Activated T-cell treated with anti-CD3 and anti-CD28 coated beads for 48 hours (primary cell): ENCODE data around the gene GPR65.

Experiments
- DNase-seq: peaks from one replicate; pipeline ENCODE4 v3.0.0-alpha.2; 2020; ENCODE audit warnings: low read depth

Gene GPR65, protein sequence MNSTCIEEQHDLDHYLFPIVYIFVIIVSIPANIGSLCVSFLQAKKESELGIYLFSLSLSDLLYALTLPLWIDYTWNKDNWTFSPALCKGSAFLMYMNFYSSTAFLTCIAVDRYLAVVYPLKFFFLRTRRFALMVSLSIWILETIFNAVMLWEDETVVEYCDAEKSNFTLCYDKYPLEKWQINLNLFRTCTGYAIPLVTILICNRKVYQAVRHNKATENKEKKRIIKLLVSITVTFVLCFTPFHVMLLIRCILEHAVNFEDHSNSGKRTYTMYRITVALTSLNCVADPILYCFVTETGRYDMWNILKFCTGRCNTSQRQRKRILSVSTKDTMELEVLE

DNA sequence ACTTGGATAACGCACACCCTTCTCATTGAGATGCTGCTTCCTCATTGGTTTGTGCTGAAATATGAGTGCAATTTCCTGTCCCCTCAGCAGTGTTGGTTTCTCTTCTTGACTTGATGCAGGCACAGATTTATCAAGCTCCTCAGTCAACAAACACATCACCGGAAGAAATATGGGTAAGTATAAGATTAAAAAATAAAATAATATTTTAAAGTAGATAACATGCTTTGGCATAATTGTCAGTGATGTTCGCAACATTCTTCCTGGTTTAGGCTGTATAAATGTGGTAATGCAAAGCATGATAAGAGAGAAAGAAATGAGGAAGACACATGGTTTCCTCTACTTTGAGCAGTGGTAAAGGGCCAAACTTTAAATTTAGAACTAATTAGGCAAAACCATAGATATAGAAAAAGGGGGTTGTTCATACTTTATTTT lies at the start of gene GPR65:
GPR65 (plus strand) TSS at position 86 of the 432 bp plus-strand sequence. CDS start 5,713 bp downstream, outside the sequence.
- no peak for DNase-seq

- no peak for DNase-seq
Measured at GRCh38 chr14:87955501-87955900, 49.4 kb upstream of the GPR65 start.

GRCh38 chr14:87960013-87960787 lies 44.7 kb upstream of the GPR65 start:
- DNase-seq = no peak

DNA sequence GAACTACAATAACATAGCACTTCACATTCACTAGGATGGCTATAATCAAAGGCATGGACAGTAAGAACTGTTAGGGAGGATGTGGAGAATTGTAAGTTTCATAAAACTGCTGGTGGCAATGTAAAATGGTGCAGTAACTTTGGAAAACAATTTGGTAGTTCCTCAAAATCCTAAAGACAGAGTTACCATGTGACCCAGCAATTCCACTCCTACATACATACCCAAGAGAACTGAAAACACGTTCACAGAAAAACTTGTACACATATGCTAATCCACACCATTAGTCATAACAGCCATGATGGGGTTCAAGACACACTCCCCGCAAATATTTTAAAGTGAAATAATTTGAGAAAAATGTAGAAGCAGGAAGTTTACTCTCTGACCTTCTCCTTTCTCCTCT lies 43.7 kb upstream of the GPR65 start:
- DNase-seq = no peak

GRCh38 chr14:87966816-87967215 lies 38.1 kb upstream of the GPR65 start:
- no peak for DNase-seq

- no peak for DNase-seq
Measured at GRCh38 chr14:87967496-87967895, 37.4 kb upstream of the GPR65 start.

DNA sequence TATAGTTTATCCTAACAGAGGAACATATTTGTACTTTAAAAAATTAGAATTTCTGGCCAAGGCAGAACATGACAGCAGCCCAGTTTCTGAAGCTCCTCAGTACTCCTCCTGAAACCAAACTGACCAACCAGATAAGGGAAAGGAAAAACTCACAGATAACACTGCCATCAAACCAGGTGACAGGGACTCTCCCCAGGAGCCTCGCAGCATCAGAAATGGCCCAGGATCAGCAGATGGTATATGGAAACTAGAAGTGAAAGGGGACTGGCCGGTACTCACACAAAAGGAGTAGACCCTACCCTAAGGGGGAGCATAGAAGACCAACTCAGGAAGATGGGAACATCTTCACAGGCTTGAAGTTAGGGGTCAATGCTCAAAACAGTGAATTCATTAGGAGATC lies 33.9 kb upstream of the GPR65 start:
- no peak for DNase-seq

- DNase-seq = no peak
Measured at GRCh38 chr14:87975636-87976035, 29.3 kb upstream of the GPR65 start.

DNA sequence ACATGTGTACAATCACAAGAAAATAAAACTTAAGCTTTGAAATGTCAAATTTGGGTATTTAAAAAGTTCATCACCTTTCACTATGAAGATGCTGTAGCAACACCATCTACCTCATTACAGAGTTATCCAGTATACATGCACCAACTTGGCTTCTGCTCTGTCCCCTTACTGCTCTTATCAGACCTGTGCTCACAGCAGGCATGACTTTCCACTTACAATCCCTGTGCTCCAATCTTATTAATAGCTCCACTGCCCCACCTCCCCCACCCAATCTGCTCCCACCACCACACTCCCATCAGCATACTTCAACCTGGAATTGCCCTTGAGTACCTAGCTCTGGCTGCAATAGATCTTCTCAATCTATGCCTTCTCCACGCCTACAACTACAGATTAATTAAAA lies 25.2 kb upstream of the GPR65 start:
- DNase-seq = no peak

- no peak for DNase-seq
Measured at GRCh38 chr14:87989221-87989955, 15.5 kb upstream of the GPR65 start.

DNA sequence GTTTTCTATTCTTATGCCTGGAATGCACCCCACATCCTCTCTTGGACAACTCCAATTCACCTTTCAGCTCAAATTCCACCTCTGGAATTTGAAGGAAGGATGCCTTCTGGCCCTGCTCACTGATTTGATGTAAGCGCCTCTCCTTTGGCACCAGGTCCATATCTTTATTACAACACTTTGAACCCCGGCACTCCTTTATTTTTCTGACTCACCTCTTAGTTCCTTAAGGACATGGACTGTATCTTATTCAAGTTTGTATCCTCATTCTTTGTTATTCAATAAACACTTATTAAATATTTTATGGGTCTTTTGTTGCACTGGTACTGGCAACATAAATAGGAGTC lies 15.0 kb upstream of the GPR65 start:
- no peak for DNase-seq

DNA sequence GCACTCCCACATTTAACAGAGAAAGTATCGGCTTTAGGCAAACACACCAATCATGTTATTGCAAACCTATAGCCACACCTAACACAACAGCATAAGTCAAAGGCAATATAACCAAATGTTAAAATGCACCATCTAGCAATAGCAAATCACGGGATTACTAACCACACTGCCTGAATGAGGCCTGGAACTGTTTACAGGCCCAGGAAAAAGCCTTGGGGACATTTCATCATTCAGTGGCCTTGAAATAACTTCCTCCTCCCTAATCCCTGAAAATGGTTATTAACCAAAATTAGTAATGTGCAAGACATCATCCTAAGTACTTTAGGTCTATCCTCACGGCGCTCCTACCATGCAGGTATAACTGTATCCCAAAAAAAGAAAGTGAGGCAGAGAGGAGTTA lies 14.3 kb upstream of the GPR65 start:
- DNase-seq = no peak

GRCh38 chr14:87992346-87992717 lies 12.6 kb upstream of the GPR65 start:
- DNase-seq = no peak

DNA sequence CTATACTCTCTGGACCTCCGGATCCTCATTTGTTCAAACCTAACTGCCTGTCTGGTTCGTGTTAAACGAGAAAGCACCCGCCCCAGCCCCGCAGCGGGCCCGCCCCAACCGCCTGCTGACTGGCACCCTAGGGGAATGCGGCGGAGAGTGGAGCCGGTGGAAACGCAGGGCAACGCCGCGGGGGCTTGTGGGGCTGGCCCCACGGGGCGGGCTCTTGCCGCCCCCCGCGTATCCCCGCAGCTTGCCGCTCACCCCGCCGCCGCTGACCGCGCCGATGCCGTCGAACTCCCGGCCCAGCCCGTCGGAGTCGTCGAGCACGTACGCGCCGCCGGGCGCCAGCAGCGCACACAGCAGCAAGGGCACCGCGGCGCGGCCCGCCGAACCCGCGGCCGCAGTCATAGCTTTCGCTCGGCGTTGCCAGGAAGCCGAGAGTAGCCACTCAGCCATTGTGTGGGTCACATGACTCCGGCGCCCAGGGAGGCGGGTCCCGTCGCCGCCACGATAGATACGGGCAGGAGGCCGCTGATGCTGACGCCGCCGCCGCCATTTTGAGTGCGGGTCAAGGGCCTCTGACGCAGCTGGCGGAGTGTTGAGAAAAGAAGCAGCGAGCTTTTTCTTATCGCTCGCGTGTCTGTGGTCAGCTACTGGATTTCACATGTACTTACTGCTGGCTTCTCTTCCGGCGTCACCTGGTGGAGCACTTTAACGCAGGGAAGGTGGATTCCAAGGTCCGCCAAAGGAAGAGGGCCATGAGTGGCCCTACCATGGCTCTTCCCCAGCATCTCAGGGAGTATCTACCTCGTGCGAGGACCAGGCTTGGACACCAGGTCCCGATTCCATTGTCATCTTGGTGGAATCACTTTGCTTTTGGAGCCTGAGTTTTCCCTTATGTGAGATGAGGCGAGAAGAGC lies 12.0 kb upstream of the GPR65 start, which contains the start of gene GALC:
GALC (minus strand) TSS at position 465 of the 911 bp plus-strand sequence; CDS start at position 447, 18 bp downstream.
- peak; percentile 94 for DNase-seq

- peak; percentile 12 for DNase-seq
Measured at GRCh38 chr14:87994974-87995373, 10.0 kb upstream of the GPR65 start.

DNA sequence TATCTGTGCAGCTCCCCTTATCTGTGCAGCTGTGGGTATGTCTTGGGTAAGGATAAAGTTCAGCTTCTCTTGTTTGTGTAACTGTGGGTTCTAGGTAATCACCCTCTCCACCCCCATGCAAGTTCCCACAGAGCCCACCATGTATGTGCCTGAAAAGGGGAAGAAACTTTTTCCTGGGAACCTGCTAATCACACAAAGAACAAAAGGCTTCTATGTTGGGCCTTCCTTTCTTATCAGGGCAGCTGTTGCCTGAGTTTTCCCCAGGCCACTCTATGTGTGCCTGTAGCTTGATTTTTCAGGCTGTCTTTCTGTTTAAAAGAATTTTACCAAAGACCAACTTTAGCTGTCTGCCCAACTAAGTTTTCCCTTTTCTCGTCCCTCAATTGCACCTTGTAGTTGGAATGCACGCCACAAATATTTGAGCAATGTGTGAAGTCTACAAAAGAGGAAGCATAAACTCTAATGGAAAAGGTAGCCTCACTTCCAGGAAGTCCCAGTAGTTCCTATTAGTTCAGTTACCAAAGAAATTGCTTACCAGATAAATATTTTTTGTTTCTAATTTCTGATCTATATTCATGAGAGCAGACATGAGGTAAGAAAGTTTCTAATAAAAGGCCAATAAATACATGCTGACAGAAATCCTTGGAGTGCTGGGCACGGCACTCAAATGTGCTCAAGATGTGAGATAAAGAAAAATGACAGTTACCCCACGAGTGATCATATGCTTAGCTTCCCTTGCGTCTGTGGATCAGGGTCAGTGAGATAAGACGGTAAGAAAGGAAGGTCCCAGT lies 9.2 kb upstream of the GPR65 start:
- no peak for DNase-seq

DNA sequence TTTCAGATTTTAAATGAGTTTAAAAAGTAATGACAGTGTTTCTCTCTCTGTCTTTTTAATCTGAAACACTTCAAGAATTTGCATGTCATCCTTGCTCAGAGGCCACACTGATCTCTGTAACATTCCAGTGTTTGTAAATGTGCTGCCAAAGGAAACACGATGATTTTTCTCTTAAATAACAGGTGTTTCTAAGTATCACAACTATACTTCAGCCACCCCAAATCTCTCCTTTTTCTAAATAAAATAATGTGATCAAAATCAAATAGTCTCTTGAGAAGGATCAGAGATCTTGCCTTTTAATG lies 8.7 kb upstream of the GPR65 start:
- no peak for DNase-seq

GRCh38 chr14:87998482-87998881 lies 6.5 kb upstream of the GPR65 start:
- no peak for DNase-seq

GRCh38 chr14:87999277-87999676 lies 5.7 kb upstream of the GPR65 start:
- DNase-seq = no peak

GRCh38 chr14:88002421-88003075 lies 2.4 kb upstream of the GPR65 start:
- no peak for DNase-seq

- no peak for DNase-seq
Measured at GRCh38 chr14:88003425-88003824, 1.5 kb upstream of the GPR65 start.
